GM21526 (cell line): ENCODE data around the gene PAX8.

Source experiments
- ATAC-seq: cut with Tn5 transposase; IDR thresholded peaks from one replicate; pipeline ENCODE4 v1.9.1; 2021; ENCODE audit warnings: moderate library complexity; ENCODE audit not compliant: unreplicated experiment, low FRiP score

The PAX8 gene

GRCh38 chr2:113187771-113188170, 91.0 kb downstream of the PAX8 start:
- no peak for ATAC-seq

DNA sequence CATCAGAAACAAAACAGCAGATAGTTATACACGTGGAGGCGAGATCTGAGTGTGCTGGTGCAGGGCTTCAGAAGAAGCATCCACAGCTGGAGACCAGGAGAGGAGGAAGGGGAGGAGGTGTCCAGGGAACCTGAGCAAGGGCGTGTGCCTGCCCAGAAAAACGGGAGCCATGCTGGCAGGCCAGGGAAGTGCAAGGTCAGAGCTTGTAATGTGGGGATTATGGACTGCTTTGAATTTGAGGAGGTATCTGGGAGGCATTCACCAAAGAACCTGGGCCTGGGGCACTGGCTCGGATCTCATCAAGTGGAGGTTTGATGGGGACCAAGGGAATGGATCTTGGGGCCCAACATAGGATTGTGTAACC, 92.3 kb downstream of the PAX8 start:
- no peak for ATAC-seq

GRCh38 chr2:113185664-113186432, 92.9 kb downstream of the PAX8 start:
- no peak for ATAC-seq

DNA sequence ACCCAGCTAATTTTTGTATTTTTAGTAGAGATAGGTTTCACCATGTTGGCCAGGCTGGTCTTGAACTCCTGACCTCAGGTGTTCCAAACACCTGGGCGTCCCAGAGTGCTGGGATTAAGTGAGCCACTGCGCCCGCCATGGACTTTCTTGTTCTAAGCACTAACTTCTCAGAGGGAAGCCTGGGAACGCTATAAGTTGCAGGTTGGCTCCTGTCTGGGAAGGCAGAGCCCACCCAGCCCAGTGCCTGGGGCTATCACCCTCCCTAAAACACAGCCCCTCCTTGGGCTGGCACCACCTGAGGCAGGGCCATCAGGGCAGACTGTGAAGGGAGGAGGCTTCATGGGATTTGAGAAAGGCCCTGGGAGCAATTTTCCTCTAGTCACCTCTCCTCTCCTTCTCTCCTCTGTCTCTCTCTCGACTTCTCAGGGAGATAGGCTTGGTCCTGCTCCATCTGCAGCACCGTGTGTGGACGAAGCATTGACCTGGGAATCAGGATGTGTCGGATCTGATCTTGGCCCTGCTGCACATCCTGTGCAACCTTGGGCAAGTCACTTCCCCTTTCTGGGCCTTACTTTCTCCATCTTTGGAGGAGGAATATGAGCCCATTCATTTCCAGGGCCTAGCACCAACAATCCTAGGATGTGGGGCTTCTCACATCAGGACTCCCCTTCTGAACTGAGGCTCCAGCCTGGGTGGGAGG, 94.0 kb downstream of the PAX8 start:
- ATAC-seq, result no peak

GRCh38 chr2:113183703-113184102, 95.0 kb downstream of the PAX8 start:
- ATAC-seq, result no peak

GRCh38 chr2:113183264-113183663, 95.5 kb downstream of the PAX8 start:
- ATAC-seq, result no peak

DNA sequence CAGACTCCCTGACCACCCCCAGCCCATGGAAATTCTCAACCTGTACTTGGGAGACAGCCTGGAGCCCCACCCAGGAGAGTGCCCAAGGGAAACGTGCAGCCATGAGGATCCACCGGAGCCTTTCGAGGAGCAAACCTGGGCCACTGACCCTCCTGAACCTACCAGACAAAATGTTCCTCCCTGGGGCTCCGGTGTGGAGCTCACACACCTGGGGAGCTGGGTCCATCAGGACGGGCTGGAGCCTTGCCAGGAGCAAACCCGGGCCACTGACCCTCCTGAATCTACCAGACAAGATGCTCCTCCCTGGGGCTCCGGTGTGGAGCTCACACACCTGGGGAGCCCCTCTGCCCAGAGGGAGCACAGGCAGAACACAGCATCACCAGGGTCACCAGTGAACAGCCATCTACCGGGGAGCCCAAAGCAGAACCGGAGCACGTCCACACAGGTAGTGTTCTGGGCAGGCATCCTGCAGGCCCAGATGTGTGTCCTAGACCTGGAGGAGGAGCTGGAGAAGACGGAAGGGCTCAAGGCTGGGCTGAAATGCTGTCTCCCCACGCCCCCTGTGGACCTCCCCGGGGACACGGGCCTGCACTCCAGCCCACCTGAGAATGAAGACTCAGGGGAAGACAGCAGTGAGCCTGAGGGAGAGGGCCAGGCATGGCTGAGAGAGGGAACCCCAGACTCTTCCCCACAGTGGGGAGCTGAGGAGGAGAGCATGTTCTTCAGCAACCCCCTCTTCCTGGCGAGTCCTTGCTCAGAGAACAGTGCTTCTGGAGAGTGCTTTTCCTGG, 96.1 kb downstream of the PAX8 start:
- ATAC-seq, result no peak

DNA sequence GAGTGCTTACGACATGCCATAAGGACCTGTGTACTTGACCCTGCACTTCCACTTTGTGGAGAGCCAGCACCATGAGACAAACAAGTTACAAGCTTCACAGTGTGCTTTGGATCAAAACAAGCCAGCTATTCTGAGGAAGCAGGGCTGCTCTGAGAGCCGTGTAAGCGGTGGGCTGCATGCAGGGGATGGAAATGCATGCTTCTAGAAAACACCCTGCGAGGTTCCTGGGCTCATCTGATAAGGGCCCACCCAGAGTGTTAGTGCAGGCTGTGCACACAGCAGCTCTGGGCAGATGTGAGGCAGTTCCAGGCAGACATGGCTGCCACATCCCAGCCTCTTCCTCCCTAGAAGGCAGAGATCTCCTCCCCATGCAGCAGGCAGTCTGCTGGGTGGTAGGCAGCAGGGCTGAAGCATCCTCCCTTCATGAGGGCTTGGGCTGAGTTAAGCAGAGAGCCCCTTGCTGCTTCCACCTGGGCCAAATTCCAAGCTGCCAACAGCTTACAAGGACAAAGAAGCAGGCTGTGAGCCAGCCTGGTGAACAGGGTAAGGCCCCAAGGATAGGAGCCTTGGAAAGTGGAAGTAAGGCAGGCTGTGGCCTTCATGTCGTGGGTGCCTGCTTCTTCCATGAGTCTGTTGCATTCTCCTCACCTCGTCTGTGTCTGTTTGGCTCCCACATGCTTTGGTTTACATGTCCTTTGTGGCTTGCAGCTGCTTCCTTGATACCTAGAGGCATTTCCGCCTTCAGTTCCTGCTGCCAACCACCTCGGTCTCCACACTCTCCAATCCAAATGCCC, 97.3 kb downstream of the PAX8 start:
- no peak for ATAC-seq

DNA sequence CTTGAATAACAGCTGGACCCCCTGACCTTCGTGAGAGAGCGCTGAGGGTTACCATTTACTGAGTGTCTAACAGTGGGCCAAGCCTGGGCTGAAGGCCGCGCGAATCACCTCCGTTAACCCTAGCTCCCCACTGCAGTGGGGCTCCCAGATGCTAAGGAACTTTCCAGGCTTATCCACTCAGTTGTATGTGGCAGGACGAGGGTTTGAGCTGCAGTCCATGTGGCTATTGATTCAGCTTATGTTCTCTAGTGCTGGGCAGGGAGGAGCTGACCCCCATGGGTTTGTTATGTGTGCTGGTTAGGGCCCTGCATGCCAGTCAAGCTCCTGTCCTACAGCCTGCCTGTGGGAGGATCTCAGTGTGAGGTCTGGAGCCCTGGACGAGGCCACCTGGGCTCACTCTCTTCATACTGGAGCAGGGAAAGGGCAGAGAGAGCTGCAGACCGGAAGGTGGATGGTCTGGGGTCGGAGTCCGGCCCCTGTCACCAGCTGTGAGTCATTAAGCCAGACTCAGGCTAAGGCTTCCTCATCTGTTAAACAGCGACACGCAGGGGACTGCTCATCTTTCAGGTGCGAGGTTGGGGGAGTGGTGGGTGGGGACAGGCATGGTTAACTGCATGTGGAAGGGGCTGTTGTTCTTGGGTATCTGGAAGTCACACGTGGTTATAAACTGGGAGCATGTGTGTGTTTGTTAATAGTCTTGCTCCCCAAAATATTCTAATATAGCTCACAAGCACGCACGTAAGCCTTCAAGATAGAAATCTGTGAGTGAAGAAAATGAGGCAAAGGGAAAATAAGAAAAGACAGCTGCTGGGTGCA, 98.4 kb downstream of the PAX8 start:
- no peak for ATAC-seq

GRCh38 chr2:113179446-113180045, 99.2 kb downstream of the PAX8 start:
- no peak for ATAC-seq

GRCh38 chr2:113178891-113179290, 99.8 kb downstream of the PAX8 start:
- no peak for ATAC-seq

DNA sequence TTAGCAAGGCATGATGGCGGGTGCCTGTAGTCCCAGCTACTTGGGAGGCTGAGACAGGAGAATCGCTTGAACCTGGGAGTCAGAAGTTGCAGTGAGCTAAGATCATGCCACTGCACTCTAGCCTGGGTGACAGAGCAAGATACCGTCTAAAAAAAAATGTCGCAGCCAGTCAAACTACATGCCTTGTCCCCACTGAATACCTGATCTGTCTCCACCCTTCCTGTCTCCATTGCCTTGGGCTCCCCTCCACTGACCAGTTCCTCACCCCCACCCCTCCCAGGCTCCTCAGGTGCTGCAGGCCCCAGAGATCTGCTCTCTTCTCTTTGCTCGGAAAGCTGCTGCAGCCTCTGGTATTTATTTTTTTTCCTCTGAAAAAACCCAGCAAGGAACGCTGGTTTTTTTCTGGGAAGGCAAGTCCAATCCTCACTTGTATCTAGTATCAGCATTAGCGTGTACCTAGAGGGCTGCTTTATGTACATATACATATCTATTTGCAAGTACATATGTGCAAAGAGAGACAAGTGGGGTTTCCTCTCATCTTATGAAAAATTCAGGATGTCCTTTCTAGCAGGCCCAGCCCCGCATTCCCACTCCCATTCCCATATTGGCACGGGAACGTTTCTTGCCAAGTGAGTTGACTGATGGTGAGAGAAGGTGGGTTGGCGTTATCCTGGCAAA, 100.5 kb downstream of the PAX8 start:
- no peak for ATAC-seq

DNA sequence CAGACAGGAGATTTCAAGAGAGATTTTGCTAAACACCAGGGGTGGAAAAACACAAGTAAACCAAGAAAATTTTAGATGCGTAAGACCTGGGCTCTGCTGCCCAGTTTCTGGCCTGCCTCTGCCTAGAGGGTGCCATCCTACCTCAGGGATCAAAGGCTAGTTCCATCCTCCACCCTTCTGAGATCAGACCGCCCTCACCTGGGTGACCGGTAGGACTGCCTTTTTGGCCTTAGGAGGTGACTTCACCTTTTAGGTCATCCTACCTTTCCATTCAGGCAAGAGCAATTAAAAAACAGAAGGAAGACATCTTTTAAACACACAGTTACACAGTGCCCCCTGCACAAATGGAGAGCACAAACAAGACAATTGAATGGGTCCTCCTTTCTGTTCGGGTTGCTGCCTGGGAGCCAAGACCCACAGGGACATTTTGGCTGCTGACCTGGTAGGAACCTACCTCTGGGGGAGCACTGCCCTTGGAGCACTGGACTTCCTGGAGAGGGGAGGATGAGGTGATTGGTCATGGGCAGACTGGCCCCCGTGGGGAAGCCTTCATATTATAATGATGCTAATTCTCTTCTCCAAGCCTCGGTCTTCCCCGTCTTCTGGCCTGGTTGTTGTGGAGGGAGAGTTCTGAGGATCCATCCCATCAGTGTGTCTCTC, 101.9 kb downstream of the PAX8 start:
- no peak for ATAC-seq

- no peak for ATAC-seq
Observed at GRCh38 chr2:113175736-113176695, 102.7 kb downstream of the PAX8 start.

DNA sequence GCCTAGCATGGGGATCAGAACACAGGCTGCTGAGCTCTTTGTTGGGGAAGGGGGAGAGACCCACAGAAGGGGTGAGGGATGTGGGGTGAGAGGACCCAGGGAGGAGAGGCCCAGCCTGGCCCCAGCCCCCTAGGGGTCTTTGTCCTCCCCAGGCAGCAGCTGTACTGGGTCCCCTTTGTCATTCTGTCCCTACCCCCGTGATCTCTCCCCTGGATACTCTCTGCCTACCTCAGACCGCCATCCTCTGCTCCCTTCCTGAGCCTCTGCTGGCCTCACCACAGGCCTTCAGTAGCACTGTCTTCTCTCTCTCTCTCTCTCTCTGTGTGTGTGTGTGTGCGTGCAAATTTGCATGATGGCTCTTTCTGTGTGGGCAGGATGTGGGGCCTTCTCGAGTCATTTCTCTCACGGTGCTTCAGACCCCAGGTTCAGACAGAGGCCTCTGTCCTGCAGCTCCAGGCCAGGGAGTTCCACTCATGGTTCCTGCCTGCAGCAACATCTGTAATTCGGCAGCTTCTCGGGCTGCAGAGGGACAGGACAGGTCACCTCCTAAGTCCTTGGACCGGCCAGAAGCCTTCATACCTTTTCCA, 103.6 kb downstream of the PAX8 start:
- peak; percentile 67 for ATAC-seq

DNA sequence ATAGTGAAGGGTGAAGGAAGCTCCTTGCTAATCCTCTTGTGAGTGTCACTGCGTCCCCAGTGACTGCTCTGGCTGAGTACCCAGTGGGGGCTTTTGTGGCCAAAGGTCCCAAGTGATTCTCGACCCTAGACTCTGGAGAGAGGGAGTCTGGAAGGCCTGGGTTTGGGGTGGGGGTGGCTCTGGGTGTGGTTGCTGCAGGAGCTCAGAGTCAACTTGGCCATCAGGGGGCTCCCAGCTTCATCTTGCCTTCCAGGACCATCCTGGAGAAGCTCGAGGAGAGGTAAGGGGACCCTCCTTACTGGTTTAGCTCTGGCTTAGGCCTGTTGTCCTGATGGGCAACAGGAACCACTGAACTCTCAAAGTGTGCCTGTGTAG, 104.4 kb downstream of the PAX8 start:
- ATAC-seq, result no peak
